GM12875 (cell line): ENCODE measurements around the gene GRK2.

ENCODE experiments used
- H3K4me3 ChIP-seq: one replicate; pipeline ENCODE4 v1.5.1; 2011; ENCODE audit warnings: low read depth, low read length, control low read depth
- CTCF ChIP-seq: IDR thresholded peaks from 2 replicates; pipeline ENCODE4 v1.5.1; 2011; ENCODE audit warnings: low read depth, mild to moderate bottlenecking, control low read depth, inconsistent platforms, low read length, moderate library complexity, borderline replicate concordance; ENCODE audit not compliant: insufficient read depth

The GRK2 gene

DNA sequence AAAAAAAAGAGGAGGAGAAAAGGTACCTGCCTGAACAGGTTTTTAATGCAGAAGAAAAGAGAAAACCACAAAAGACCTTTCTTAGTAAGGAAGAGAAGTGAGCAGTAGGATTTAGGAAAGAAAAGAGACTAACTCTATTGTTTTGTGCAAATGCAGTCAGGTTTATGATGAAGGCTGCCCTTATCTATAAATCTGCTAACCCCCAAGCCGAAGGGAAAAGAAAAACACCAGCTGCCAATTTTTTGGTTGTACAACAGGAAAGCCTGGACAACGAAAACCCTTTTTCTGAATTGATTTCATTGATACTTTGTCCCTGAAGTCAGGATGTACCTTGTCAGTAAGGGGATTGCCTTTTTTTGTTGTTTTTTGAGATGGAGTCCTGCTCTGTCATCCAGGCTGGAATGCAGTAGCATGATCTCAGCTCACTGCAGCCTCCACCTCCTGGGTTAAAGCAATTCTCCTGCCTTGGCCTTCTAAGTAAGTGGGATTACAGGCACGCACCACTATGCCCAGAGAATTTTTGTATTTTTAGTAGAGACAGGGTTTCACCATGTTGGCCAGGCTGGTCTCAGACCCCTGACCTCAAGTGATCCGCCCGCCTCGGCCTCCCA is 65.9 kb downstream of the GRK2 start:
- no peak overlapping the region for H3K4me3 ChIP-seq
- no peak for TF ChIP-seq CTCF
